SK-N-SH treated with all-trans-retinoic acid at 6 μM for 48 hours (cell line): ENCODE results near the gene IFNL2.

ENCODE experiments used
- ATAC-seq: fragments of 200-7000 bp; cut with Tn5 transposase; 3 replicates; pipeline ENCODE4 v1.9.1; 2020; ENCODE audit warnings: mild to moderate bottlenecking, moderate library complexity
- CREB5 ChIP-seq: fragments of 250-450 bp; sonication (Bioruptor Pico); IDR thresholded peaks from 2 replicates; pipeline ENCODE4 v1.5.1; 2020; ENCODE audit warnings: low read depth, mild to moderate bottlenecking, moderate library complexity
- CSDC2 ChIP-seq: fragments of 250-450 bp; sonication (Bioruptor Pico); IDR thresholded peaks from 2 replicates; pipeline ENCODE4 v1.5.0; 2020; ENCODE audit warnings: mild to moderate bottlenecking, moderate library complexity
- GLIS3 ChIP-seq: fragments of 250-450 bp; sonication (Bioruptor Pico); IDR thresholded peaks from 2 replicates; pipeline ENCODE4 v1.5.0; 2020; ENCODE audit warnings: mild to moderate bottlenecking, moderate library complexity
- PPARA ChIP-seq: fragments of 250-450 bp; sonication (Bioruptor Pico); IDR thresholded peaks from 2 replicates; pipeline ENCODE4 v1.5.0; 2020; ENCODE audit warnings: mild to moderate bottlenecking, borderline replicate concordance
- RARB ChIP-seq: fragments of 250-450 bp; sonication (Bioruptor Pico); IDR thresholded peaks from 2 replicates; pipeline ENCODE4 v1.8.0; 2021; ENCODE audit warnings: mild to moderate bottlenecking, moderate library complexity
- TF ChIP-seq, protein P1 (sequence below): fragments of 250-450 bp; sonication (Bioruptor Pico); IDR thresholded peaks from 2 replicates; pipeline ENCODE4 v1.5.0; 2020; ENCODE audit warnings: mild to moderate bottlenecking, moderate library complexity

IFNL2 gene

GRCh38 chr19:39318690-39319089 lies 50.5 kb downstream of the IFNL2 start (continued):
- TF ChIP-seq, protein P1, sequence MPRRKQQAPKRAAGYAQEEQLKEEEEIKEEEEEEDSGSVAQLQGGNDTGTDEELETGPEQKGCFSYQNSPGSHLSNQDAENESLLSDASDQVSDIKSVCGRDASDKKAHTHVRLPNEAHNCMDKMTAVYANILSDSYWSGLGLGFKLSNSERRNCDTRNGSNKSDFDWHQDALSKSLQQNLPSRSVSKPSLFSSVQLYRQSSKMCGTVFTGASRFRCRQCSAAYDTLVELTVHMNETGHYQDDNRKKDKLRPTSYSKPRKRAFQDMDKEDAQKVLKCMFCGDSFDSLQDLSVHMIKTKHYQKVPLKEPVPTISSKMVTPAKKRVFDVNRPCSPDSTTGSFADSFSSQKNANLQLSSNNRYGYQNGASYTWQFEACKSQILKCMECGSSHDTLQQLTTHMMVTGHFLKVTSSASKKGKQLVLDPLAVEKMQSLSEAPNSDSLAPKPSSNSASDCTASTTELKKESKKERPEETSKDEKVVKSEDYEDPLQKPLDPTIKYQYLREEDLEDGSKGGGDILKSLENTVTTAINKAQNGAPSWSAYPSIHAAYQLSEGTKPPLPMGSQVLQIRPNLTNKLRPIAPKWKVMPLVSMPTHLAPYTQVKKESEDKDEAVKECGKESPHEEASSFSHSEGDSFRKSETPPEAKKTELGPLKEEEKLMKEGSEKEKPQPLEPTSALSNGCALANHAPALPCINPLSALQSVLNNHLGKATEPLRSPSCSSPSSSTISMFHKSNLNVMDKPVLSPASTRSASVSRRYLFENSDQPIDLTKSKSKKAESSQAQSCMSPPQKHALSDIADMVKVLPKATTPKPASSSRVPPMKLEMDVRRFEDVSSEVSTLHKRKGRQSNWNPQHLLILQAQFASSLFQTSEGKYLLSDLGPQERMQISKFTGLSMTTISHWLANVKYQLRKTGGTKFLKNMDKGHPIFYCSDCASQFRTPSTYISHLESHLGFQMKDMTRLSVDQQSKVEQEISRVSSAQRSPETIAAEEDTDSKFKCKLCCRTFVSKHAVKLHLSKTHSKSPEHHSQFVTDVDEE = no peak
- TF ChIP-seq CSDC2 (CRISPR knock-in tag) (no peak), CREB5 (CRISPR knock-in tag) (no peak), GLIS3 (CRISPR knock-in tag) (no peak)
- TF ChIP-seq, all 23 proteins: peak for 0

GRCh38 chr19:39319098-39319891 lies 51.1 kb downstream of the IFNL2 start:
- no peak for TF ChIP-seq GLIS3 (CRISPR knock-in tag)
- TF ChIP-seq, protein P1 = no peak
- no peak for TF ChIP-seq PPARA (CRISPR knock-in tag)
- TF ChIP-seq RARB (CRISPR knock-in tag) = no peak
- no peak for TF ChIP-seq CREB5 (CRISPR knock-in tag)
- no peak; the same call in 2 of the 3 replicates for ATAC-seq
